Measurements from ENCODE around the gene HIGD1A.

The HIGD1A gene

DNA sequence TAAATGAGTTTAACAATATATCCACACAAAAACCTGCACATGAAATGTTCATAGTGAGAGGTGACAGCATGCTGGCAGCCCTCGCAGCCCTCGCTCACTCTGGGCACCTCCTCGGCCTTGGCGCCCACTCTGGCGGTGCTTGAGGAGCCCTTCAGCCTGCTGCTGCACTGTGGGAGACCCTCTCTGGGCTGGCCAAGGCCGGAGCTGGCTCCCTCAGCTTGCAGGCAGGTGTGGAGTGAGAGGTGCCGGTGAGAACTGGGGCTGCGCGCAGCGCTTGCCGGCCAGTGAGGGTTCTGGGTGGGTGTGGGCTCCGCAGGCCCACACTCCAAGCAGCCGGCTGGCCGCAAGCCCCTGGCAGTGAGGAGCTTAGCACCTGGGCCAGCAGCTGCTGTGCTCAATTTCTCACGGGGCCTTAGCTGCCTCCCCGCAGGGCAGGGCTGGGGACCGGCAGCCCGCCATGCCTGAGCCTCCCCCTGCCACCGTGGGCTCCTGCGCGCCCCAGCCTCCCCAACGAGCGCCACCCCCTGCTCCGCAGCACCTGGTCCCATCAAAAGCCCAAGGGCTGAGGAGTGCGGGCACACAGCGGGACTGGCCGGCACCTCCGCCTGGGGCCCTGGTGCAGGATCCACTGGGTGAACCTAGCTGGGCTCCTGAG is 34.7 kb downstream of the HIGD1A start:
- DNase-seq (ENCODE audit: low read depth), result no peak
- no peak overlapping the region for H3K4me3 ChIP-seq (ENCODE audit: low read length)
- TF ChIP-seq, protein P1, sequence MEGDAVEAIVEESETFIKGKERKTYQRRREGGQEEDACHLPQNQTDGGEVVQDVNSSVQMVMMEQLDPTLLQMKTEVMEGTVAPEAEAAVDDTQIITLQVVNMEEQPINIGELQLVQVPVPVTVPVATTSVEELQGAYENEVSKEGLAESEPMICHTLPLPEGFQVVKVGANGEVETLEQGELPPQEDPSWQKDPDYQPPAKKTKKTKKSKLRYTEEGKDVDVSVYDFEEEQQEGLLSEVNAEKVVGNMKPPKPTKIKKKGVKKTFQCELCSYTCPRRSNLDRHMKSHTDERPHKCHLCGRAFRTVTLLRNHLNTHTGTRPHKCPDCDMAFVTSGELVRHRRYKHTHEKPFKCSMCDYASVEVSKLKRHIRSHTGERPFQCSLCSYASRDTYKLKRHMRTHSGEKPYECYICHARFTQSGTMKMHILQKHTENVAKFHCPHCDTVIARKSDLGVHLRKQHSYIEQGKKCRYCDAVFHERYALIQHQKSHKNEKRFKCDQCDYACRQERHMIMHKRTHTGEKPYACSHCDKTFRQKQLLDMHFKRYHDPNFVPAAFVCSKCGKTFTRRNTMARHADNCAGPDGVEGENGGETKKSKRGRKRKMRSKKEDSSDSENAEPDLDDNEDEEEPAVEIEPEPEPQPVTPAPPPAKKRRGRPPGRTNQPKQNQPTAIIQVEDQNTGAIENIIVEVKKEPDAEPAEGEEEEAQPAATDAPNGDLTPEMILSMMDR (conservative IDR thresholded peaks at IDR 0.05; ENCODE audit: low read depth, low read length), result no peak

DNA sequence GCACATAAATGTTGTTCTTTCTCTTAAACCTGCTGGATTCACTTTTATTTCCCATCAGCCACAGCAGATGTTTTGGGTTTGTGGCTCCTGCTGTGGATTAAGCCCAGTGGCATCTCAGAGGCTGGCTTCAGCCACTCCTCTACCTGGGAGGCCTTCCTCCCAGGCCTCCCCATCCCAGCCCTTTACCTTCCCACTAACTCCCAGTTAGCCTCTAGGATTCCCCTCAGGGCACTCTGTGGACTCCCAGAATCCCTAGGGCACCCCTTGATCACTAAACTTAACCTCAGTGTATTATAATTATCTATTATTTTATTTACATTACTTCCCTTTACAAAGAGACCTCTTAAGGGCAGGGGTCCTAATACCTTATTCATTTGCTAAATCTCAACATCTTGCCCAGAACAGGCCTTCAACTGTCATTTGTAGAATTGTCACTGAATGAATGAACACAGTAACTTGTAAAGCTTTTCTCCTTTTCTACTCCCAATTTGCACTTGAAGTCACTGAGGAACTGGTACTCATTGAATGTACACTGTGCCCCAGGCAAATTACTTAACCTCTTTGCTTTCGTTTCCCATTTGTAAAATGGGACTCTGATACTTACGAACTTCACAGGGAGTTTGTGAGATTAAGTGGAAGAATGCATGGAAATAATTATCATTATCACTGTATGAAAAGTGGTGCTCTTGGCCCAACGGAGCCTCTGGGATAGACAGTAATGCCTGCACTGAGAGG is 39.6 kb downstream of the HIGD1A start:
- H3K4me3 ChIP-seq (ENCODE audit: low read length), result no peak overlapping the region
- DNase-seq (ENCODE audit: low read depth), result no peak
- TF ChIP-seq, protein P1 (conservative IDR thresholded peaks at IDR 0.05; ENCODE audit: low read depth, low read length), result no peak

GRCh38 chr3:42764115-42764514 is 40.2 kb downstream of the HIGD1A start:
- no peak for DNase-seq (ENCODE audit: low read depth)
- TF ChIP-seq, protein P1 (conservative IDR thresholded peaks at IDR 0.05; ENCODE audit: low read depth, low read length), result no peak
- H3K4me3 ChIP-seq (ENCODE audit: low read length), result no peak overlapping the region

- no peak overlapping the region for H3K4me3 ChIP-seq (ENCODE audit: low read length)
- TF ChIP-seq, protein P1 (conservative IDR thresholded peaks at IDR 0.05; ENCODE audit: low read depth, low read length), result no peak
- DNase-seq (ENCODE audit: low read depth), result peak; percentile 50
Measured at GRCh38 chr3:42763021-42763420, 41.3 kb downstream of the HIGD1A start.

GRCh38 chr3:42762046-42762724 is 42.1 kb downstream of the HIGD1A start:
- no peak overlapping the region for H3K4me3 ChIP-seq (ENCODE audit: low read length)
- DNase-seq (ENCODE audit: low read depth), result no peak
- TF ChIP-seq, protein P1 (conservative IDR thresholded peaks at IDR 0.05; ENCODE audit: low read depth, low read length), result no peak

DNA sequence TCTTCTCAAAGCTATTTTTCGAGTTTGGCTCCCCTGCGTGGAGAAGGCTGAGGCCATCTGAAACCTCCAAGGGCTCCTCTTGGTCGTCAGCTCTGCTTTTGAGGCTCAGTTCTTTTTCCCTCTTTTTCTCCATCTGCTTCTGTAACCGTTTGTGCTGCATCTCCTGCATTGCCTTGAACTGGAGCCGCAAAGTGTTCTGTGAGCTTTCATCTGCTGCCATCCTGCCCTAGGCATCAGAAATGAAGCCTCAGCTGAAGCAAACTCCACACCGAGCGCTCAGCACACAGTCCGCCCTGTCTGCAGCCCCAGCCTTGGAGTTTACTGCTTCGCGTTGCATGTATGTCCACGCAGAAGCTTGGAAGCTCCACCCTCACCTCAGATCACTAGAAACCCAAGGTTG is 46.2 kb downstream of the HIGD1A start:
- DNase-seq (ENCODE audit: low read depth), result no peak
- TF ChIP-seq, protein P1 (conservative IDR thresholded peaks at IDR 0.05; ENCODE audit: low read depth, low read length), result no peak
- H3K4me3 ChIP-seq (ENCODE audit: low read length), result no peak overlapping the region
